GM23248 (cell line): Measurements from ENCODE around the gene CACNA1I. TPM values are rescaled to one million over a fixed set of nuclear protein-coding genes. Genes with fewer than 3 reads are reported as not detected.

Experiments
- DNase-seq: peaks from one replicate; pipeline ENCODE4 v3.0.0-alpha.2; 2015
- H2AFZ ChIP-seq: fragments of 200-600 bp; sonication (generic); 2 replicates; pipeline ENCODE4 v1.6.1; 2016; ENCODE audit warnings: antibody characterized with exemption
- H3F3A ChIP-seq: fragments of 200-600 bp; sonication (generic); 2 replicates; pipeline ENCODE4 v1.6.1; 2016; ENCODE audit warnings: mild to moderate bottlenecking, antibody characterized with exemption, mixed run types; ENCODE audit not compliant: insufficient read depth
- H3K27ac ChIP-seq: fragments of 200-600 bp; sonication (generic); 2 replicates; pipeline ENCODE4 v1.5.1; 2016; ENCODE audit warnings: mild to moderate bottlenecking
- H3K27me3 ChIP-seq: fragments of 200-600 bp; sonication (generic); replicated peaks from 2 replicates; pipeline ENCODE4 v1.6.1; 2016; ENCODE audit warnings: mild to moderate bottlenecking; ENCODE audit not compliant: insufficient read depth
- H3K36me3 ChIP-seq: fragments of 200-600 bp; sonication (generic); 2 replicates; pipeline ENCODE4 v1.6.1; 2016; ENCODE audit warnings: low read depth, mild to moderate bottlenecking
- H3K4me1 ChIP-seq: fragments of 200-600 bp; sonication (generic); 2 replicates; pipeline ENCODE4 v1.6.1; 2016; ENCODE audit warnings: mild to moderate bottlenecking; ENCODE audit not compliant: insufficient read depth
- H3K4me2 ChIP-seq: fragments of 200-600 bp; sonication (generic); one replicate; pipeline ENCODE4 v1.6.1; 2016; ENCODE audit warnings: mild to moderate bottlenecking; ENCODE audit not compliant: unreplicated experiment
- H3K4me3 ChIP-seq: fragments of 200-600 bp; sonication (generic); 2 replicates; pipeline ENCODE4 v1.5.1; 2016; ENCODE audit warnings: mild to moderate bottlenecking
- H3K79me2 ChIP-seq: fragments of 200-600 bp; sonication (generic); 2 replicates; pipeline ENCODE4 v1.6.1; 2016; ENCODE audit warnings: mild to moderate bottlenecking; ENCODE audit not compliant: insufficient read depth
- H3K9ac ChIP-seq: fragments of 200-600 bp; sonication (generic); 2 replicates; pipeline ENCODE4 v1.6.1; 2016; ENCODE audit warnings: mild to moderate bottlenecking
- H3K9me2 ChIP-seq: fragments of 200-600 bp; sonication (generic); 2 replicates; pipeline ENCODE4 v1.6.1; 2016; ENCODE audit warnings: mixed run types, mild to moderate bottlenecking, moderate library complexity; ENCODE audit not compliant: insufficient read depth
- H3K9me3 ChIP-seq: fragments of 200-600 bp; sonication (generic); one replicate; pipeline ENCODE4 v1.6.1; 2017; ENCODE audit warnings: low read depth
- H4K20me1 ChIP-seq: fragments of 200-600 bp; sonication (generic); 2 replicates; pipeline ENCODE4 v1.6.0; 2016; ENCODE audit not compliant: insufficient read depth
- EZH2 ChIP-seq: fragments of 200-600 bp; sonication (generic); IDR thresholded peaks from 2 replicates; pipeline ENCODE4 v1.6.1; 2018; ENCODE audit warnings: antibody characterized with exemption, mild to moderate bottlenecking; ENCODE audit not compliant: insufficient read depth, poor library complexity, severe bottlenecking
- EZH2phosphoT487 ChIP-seq: fragments of 200-600 bp; sonication (generic); IDR thresholded peaks from 2 replicates; pipeline ENCODE4 v1.6.1; 2018; ENCODE audit warnings: antibody characterized with exemption, moderate library complexity, mild to moderate bottlenecking, low read depth; ENCODE audit not compliant: insufficient read depth
- WGBS, 2 experiments: methylation state at CpG; one replicate each; pipeline ENCODE4 v1.1.6; 2015 to 2017; ENCODE audit warnings: low lambda C conversion rate in 2 of 2, low coverage in 1 of 2; ENCODE audit errors: missing lambda C conversion rate in 2 of 2; 5-methylcytosine and 5-hydroxymethylcytosine counted together
- in situ Hi-C: fragments of 300-500 bp; cut with MboI; formaldehyde crosslinking; loops from 2 replicates; pipeline ENCODE4 v1.15.0; 2020
- polyA plus RNA-seq: library from polyadenylated mRNA; unstranded; fragments of >200 nt; fragmentation: Nextera tagmentation; extraction: Ambion mirVana; gene quantifications from 2 replicates; pipeline ENCODE4 v1.2.1, GENCODE V29; 2016
- total RNA-seq: library from RNA; depleted of rRNA; stranded (reverse); fragments of >200 nt; shearing (Covaris generic); gene quantifications from 2 replicates; pipeline ENCODE4 v1.2.3, GENCODE V29; 2014

Gene CACNA1I
- total and polyA plus RNA-seq, 2 experiments from 2014 or later, result not detected

GRCh38 chr22:39678862-39679490 is 108.4 kb downstream of the CACNA1I start:
- WGBS, 2 experiments, result 78 to 83% methylated on average over 29 to 42 of the region's 47 CpGs
- Histone ChIP-seq H2AFZ (no peak overlapping the region), H4K20me1 (no peaks in the 10 kb centered on the region), H3K4me3 (no peak overlapping the region), H3K79me2 (no peaks in the 10 kb centered on the region), H3K36me3 (no peaks in the 10 kb centered on the region), H3K27me3 (no peaks in the 10 kb centered on the region), H3K27ac (no peak overlapping the region), H3K9ac (no peak overlapping the region), H3K9me2 (no peaks in the 10 kb centered on the region), H3F3A (no peaks in the 10 kb centered on the region), H3K4me2 (no peak overlapping the region), H3K9me3 (no peaks in the 10 kb centered on the region), H3K4me1 (no peaks in the 10 kb centered on the region)
- TF ChIP-seq EZH2phosphoT487, result no peak
- no peak for TF ChIP-seq EZH2
- DNase-seq, result no peak
- in situ Hi-C loops, result no loop called here

GRCh38 chr22:39679652-39680051 is 109.1 kb downstream of the CACNA1I start:
- Histone ChIP-seq H3K9me3 (no peaks in the 10 kb centered on the region), H3K36me3 (no peaks in the 10 kb centered on the region), H3K4me2 (no peak overlapping the region), H4K20me1 (no peaks in the 10 kb centered on the region), H3K4me3 (no peak overlapping the region), H3F3A (no peaks in the 10 kb centered on the region), H3K27ac (no peak overlapping the region), H3K27me3 (peaks cover 1% of the 10 kb centered on the region; the same call in 1 of the 2 replicates), H3K9ac (no peak overlapping the region), H2AFZ (no peak overlapping the region), H3K79me2 (no peaks in the 10 kb centered on the region), H3K9me2 (no peaks in the 10 kb centered on the region), H3K4me1 (no peaks in the 10 kb centered on the region)
- TF ChIP-seq EZH2phosphoT487 (no peak), EZH2 (no peak)
- WGBS, 2 experiments, result 66 to 74% methylated on average over 16 of the region's 17 CpGs
- no peak for DNase-seq
- in situ Hi-C loops, result no loop called here

GRCh38 chr22:39680486-39680885 is 109.9 kb downstream of the CACNA1I start:
- no peak for TF ChIP-seq EZH2phosphoT487
- no peak for TF ChIP-seq EZH2
- no peak overlapping the region for H3K9ac ChIP-seq
- no peaks in the 10 kb centered on the region for H3K36me3 ChIP-seq
- no peak overlapping the region for H3K4me2 ChIP-seq
- H3K4me3 ChIP-seq, result no peak overlapping the region
- no peak overlapping the region for H3K27ac ChIP-seq
- H2AFZ ChIP-seq, result no peak overlapping the region
- peaks cover 4% of the 10 kb centered on the region for H3K27me3 ChIP-seq
- no peaks in the 10 kb centered on the region for H3K9me2 ChIP-seq
- H4K20me1 ChIP-seq, result no peaks in the 10 kb centered on the region
- H3K4me1 ChIP-seq, result no peaks in the 10 kb centered on the region
- WGBS, 2 experiments, result 84 to 86% methylated on average over 8 to 9 of the region's 9 CpGs
- in situ Hi-C loops, result no loop called here
- H3F3A ChIP-seq, result no peaks in the 10 kb centered on the region
- no peaks in the 10 kb centered on the region for H3K9me3 ChIP-seq
- no peak for DNase-seq
- no peaks in the 10 kb centered on the region for H3K79me2 ChIP-seq

GRCh38 chr22:39681038-39681861 is 110.7 kb downstream of the CACNA1I start:
- Histone ChIP-seq H3F3A (no peaks in the 10 kb centered on the region), H3K4me3 (no peak overlapping the region), H3K27ac (no peak overlapping the region), H3K4me1 (no peaks in the 10 kb centered on the region), H3K4me2 (no peak overlapping the region), H4K20me1 (no peaks in the 10 kb centered on the region), H3K79me2 (no peaks in the 10 kb centered on the region), H3K9me2 (no peaks in the 10 kb centered on the region), H3K36me3 (no peaks in the 10 kb centered on the region), H3K9ac (no peak overlapping the region), H2AFZ (no peak overlapping the region), H3K27me3 (peaks cover 4% of the 10 kb centered on the region), H3K9me3 (no peaks in the 10 kb centered on the region)
- DNase-seq, result no peak
- WGBS, 2 experiments, result 69 to 73% methylated on average over 17 to 18 of the region's 18 CpGs
- in situ Hi-C loops, result no loop called here
- TF ChIP-seq EZH2phosphoT487 (no peak), EZH2 (no peak)
